Liver (tissue), 9 donors: ENCODE measurements around the gene XYLT2. TPM values are rescaled to one million over a fixed set of nuclear protein-coding genes. Genes with fewer than 3 reads are reported as not detected.

Experiments
- DNase-seq: peaks from one replicate; pipeline ENCODE4 v3.0.0-alpha.2; 2017; ENCODE audit warnings: low spot score
- H3K27ac ChIP-seq, 2 donors: one replicate each; pipeline ENCODE4 v1.7.0; 2013; ENCODE audit warnings: inconsistent platforms in 2 of 2, low read length in 2 of 2, control low read depth in 1 of 2, low read depth in 1 of 2, mild to moderate bottlenecking in 1 of 2
- H3K27me3 ChIP-seq, 4 donors: one replicate each; pipeline versions ENCODE4 v1.6.1 to v1.7.0; 2013; ENCODE audit warnings: low read length in 3 of 4, inconsistent platforms in 1 of 4, mild to moderate bottlenecking in 1 of 4, moderate library complexity in 1 of 4; ENCODE audit not compliant: control insufficient read depth in 4 of 4, insufficient read depth in 4 of 4
- H3K36me3 ChIP-seq, 4 donors: one replicate each; pipeline versions ENCODE4 v1.6.1 to v1.7.0; 2013; ENCODE audit warnings: low read length in 3 of 4, mild to moderate bottlenecking in 3 of 4, low read depth in 1 of 4, moderate library complexity in 1 of 4; ENCODE audit not compliant: control insufficient read depth in 4 of 4, insufficient read depth in 3 of 4
- H3K4me1 ChIP-seq, 4 donors: one replicate each; pipeline versions ENCODE4 v1.6.1 to v1.7.0; 2013; ENCODE audit warnings: low read length in 3 of 4, mild to moderate bottlenecking in 3 of 4, moderate library complexity in 1 of 4; ENCODE audit not compliant: control insufficient read depth in 4 of 4, insufficient read depth in 4 of 4
- H3K4me3 ChIP-seq, 3 donors: one replicate each; pipeline versions ENCODE4 v1.6.1 to v1.7.0; 2013; ENCODE audit warnings: low read length in 3 of 3, control low read depth in 1 of 3, low read depth in 1 of 3, mild to moderate bottlenecking in 1 of 3
- H3K9ac ChIP-seq, 2 donors: one replicate each; pipeline ENCODE4 v1.7.0; 2013; ENCODE audit warnings: low read length in 2 of 2, mild to moderate bottlenecking in 2 of 2, moderate library complexity in 2 of 2, control low read depth in 1 of 2, low read depth in 1 of 2
- H3K9me3 ChIP-seq, 4 donors: one replicate each; pipeline versions ENCODE4 v1.6.1 to v1.7.0; 2013; ENCODE audit warnings: low read length in 3 of 4; ENCODE audit not compliant: control insufficient read depth in 4 of 4
- CTCF ChIP-seq: fragments of 150-350 bp; IDR thresholded peaks from 2 replicates; pipeline ENCODE4 v1.5.1; 2017; ENCODE audit warnings: improper control_type of control experiment, low read depth, low read length; ENCODE audit not compliant: missing input control
- EGR1 ChIP-seq, 2 donors: IDR thresholded peaks; 2 replicates each; pipeline ENCODE4 v1.6.1; 2016 to 2018; ENCODE audit warnings: antibody characterized with exemption in 2 of 2, low read depth in 2 of 2
- FOXA1 ChIP-seq: IDR thresholded peaks from 2 replicates; pipeline ENCODE4 v1.6.1; 2016; ENCODE audit warnings: antibody characterized with exemption
- GABPA ChIP-seq, 2 donors: IDR thresholded peaks in 1 of 2; conservative IDR thresholded peaks in 1 of 2; 2 replicates each; pipeline ENCODE4 v1.6.1; 2016; ENCODE audit warnings: antibody characterized with exemption in 2 of 2, mild to moderate bottlenecking in 1 of 2, moderate library complexity in 1 of 2
- HNF4A ChIP-seq, 2 donors: conservative IDR thresholded peaks; 2 replicates each; pipeline ENCODE4 v1.6.1; 2016; ENCODE audit warnings: antibody characterized with exemption in 2 of 2, mild to moderate bottlenecking in 2 of 2
- HNF4G ChIP-seq: IDR thresholded peaks from 2 replicates; pipeline ENCODE4 v1.6.1; 2016; ENCODE audit warnings: antibody characterized with exemption
- MAX ChIP-seq: IDR thresholded peaks from 2 replicates; pipeline ENCODE4 v1.6.1; 2016; ENCODE audit warnings: antibody characterized with exemption
- NR2F2 ChIP-seq: IDR thresholded peaks from 2 replicates; pipeline ENCODE4 v1.6.1; 2016; ENCODE audit warnings: antibody characterized with exemption
- RAD21 ChIP-seq, 2 donors: IDR thresholded peaks; 2 replicates each; pipeline ENCODE4 v1.6.1; 2016; ENCODE audit warnings: antibody characterized with exemption in 2 of 2, mild to moderate bottlenecking in 2 of 2
- REST ChIP-seq: IDR thresholded peaks from 2 replicates; pipeline ENCODE4 v1.6.1; 2016; ENCODE audit warnings: antibody characterized with exemption, mild to moderate bottlenecking
- SP1 ChIP-seq: IDR thresholded peaks from 2 replicates; pipeline ENCODE4 v1.6.1; 2018; ENCODE audit warnings: antibody characterized with exemption, mild to moderate bottlenecking
- TAF1 ChIP-seq: conservative IDR thresholded peaks from 2 replicates; pipeline ENCODE4 v1.6.1; 2016; ENCODE audit warnings: antibody characterized with exemption, mild to moderate bottlenecking
- YY1 ChIP-seq: IDR thresholded peaks from 2 replicates; pipeline ENCODE4 v1.6.1; 2016; ENCODE audit warnings: antibody characterized with exemption, mild to moderate bottlenecking
- ZBTB33 ChIP-seq: IDR thresholded peaks from 2 replicates; pipeline ENCODE4 v1.6.1; 2016; ENCODE audit warnings: antibody characterized with exemption
- WGBS: extraction: QIAGEN DNeasy Blood & Tissue Kit; methylation state at CpG from one replicate; pipeline ENCODE4 v1.1.7; 2013; 5-methylcytosine and 5-hydroxymethylcytosine counted together
- polyA plus RNA-seq, 2 donors: library from polyadenylated mRNA; stranded (reverse) in 1 of 2; unstranded in 1 of 2; fragments of 200-250 nt in 1 of 2; fragments of >200 nt in 1 of 2; fragmentation: Nextera tagmentation in 1 of 2; extraction: Ambion mirVana in 1 of 2; gene quantifications; one replicate each; pipeline versions ENCODE4 v1.2.1 to v1.2.3, GENCODE V29; 2013 to 2015
- total RNA-seq, 2 donors: library from RNA; depleted of rRNA; stranded (reverse); fragments of >200 nt; gene quantifications; one replicate each; pipeline ENCODE4 v1.2.3, GENCODE V29; 2014
- donor health status: healthy.
- donor health status: healthy.
- donor health status: healthy.
- donor health status: healthy.
- donor health status: healthy.

The XYLT2 gene
- total and polyA plus RNA-seq, 4 donors, result 5.3 to 11.3 (median 8.2) TPM

- no peak overlapping the region for H3K27ac ChIP-seq
- no peaks in the 10 kb centered on the region for H3K9me3 ChIP-seq
- no peak for TF ChIP-seq GABPA (IDR thresholded peaks at IDR 0.05 in 1 of 2, conservative IDR thresholded peaks at IDR 0.05 in 1 of 2)
- no peak for TF ChIP-seq HNF4G
- no peak for TF ChIP-seq SP1
- TF ChIP-seq TAF1, result no peak
- no peak for TF ChIP-seq RAD21 (IDR thresholded peaks at IDR 0.05)
- no peak for TF ChIP-seq YY1
- TF ChIP-seq ZBTB33, result no peak
- TF ChIP-seq NR2F2, result no peak
- TF ChIP-seq MAX, result no peak
- no peak for TF ChIP-seq HNF4A (conservative IDR thresholded peaks at IDR 0.05)
- no peak overlapping the region for H3K4me3 ChIP-seq
- WGBS, result 71% methylated on average over 3 of the region's 3 CpGs
- no peaks in the 10 kb centered on the region for H3K4me1 ChIP-seq
- H3K36me3 ChIP-seq, result peaks cover 16 to 96% (median 78%) of the 10 kb centered on the region in 4 donors
- no peak overlapping the region for H3K9ac ChIP-seq
- H3K27me3 ChIP-seq, result no peaks in the 10 kb centered on the region
- DNase-seq, result no peak
Measured at GRCh38 chr17:50386510-50386909, 40.6 kb downstream of the XYLT2 start.

- Histone ChIP-seq H3K9ac (no peak overlapping the region), H3K27me3 (no peaks in the 10 kb centered on the region), H3K4me1 (peaks cover 0 to 15% (median 6%) of the 10 kb centered on the region in 4 donors), H3K27ac (no peak overlapping the region), H3K4me3 (no peak overlapping the region), H3K9me3 (no peaks in the 10 kb centered on the region), H3K36me3 (peaks cover 24 to 96% (median 79%) of the 10 kb centered on the region in 4 donors)
- WGBS, result 97% methylated on average over 3 of the region's 3 CpGs
- TF ChIP-seq EGR1 (IDR thresholded peaks at IDR 0.05; ENCODE audit: low read depth in 2 of 2) (no peak), YY1 (no peak), GABPA (IDR thresholded peaks at IDR 0.05 in 1 of 2, conservative IDR thresholded peaks at IDR 0.05 in 1 of 2) (no peak), FOXA1 (no peak), CTCF (no peak), NR2F2 (no peak), REST (no peak), TAF1 (no peak), HNF4A (conservative IDR thresholded peaks at IDR 0.05) (no peak)
- no peak for DNase-seq
Measured at GRCh38 chr17:50388728-50389127, 42.8 kb downstream of the XYLT2 start.
